Caco-2 (cell line): ENCODE results near the gene PI16. TPM values are rescaled to one million over a fixed set of nuclear protein-coding genes. Genes with fewer than 3 reads are reported as not detected.

Source experiments
- BruUV-seq: library from RNA; stranded (reverse); fragments of 400-500 nt; replicated peaks from 2 replicates; lab custom pipeline; 2021; lab: Mats Ljungman, UMichigan
- CTCF ChIA-PET: fragments of 300-600 bp; sonication (Branson Sonifier 250); formaldehyde crosslinking; loops from one replicate; lab custom pipeline; 2022; ENCODE audit warnings: antibody characterized with exemption; lab: Charles Lee
- POLR2A ChIA-PET: fragments of 300-600 bp; sonication (Branson Sonifier 250); formaldehyde crosslinking; loops from one replicate; lab custom pipeline; 2022; ENCODE audit warnings: antibody characterized with exemption; lab: Charles Lee
- DNase-seq, 2 experiments: peaks; one replicate each; pipeline versions ENCODE4 v3.0.0 to v3.0.0-alpha.2; 2020 to 2022
- H3K27me3 ChIP-seq: replicated peaks from 2 replicates; pipeline ENCODE4 v1.6.0; 2011; ENCODE audit warnings: low read length; ENCODE audit not compliant: control insufficient read depth, insufficient read depth
- H3K36me3 ChIP-seq: 2 replicates; pipeline ENCODE4 v1.5.1; 2011; ENCODE audit warnings: low read length; ENCODE audit not compliant: control insufficient read depth, insufficient read depth
- H3K4me1 ChIP-seq: fragments of 250-450 bp; sonication (Bioruptor Pico); 2 replicates; pipeline ENCODE4 v1.5.1; 2020; ENCODE audit warnings: mild to moderate bottlenecking
- H3K4me3 ChIP-seq: 2 replicates; pipeline ENCODE4 v1.5.1; 2011; ENCODE audit warnings: low read depth, mild to moderate bottlenecking, control low read depth, low read length
- H3K9me3 ChIP-seq: fragments of 250-450 bp; sonication (Bioruptor Pico); 2 replicates; pipeline ENCODE4 v1.5.1; 2020; ENCODE audit warnings: mild to moderate bottlenecking, moderate library complexity
- H3K27ac Mint-ChIP-seq: one replicate; pipeline ENCODE4 v1.8.0; 2022; ENCODE audit warnings: mixed read lengths; ENCODE audit not compliant: unreplicated experiment
- H3K27me3 Mint-ChIP-seq: one replicate; pipeline ENCODE4 v1.8.0; 2022; ENCODE audit warnings: mixed read lengths; ENCODE audit not compliant: insufficient read depth, unreplicated experiment
- H3K36me3 Mint-ChIP-seq: one replicate; pipeline ENCODE4 v1.8.0; 2022; ENCODE audit warnings: mild to moderate bottlenecking, mixed read lengths; ENCODE audit not compliant: insufficient read depth, unreplicated experiment
- H3K4me1 Mint-ChIP-seq: one replicate; pipeline ENCODE4 v1.8.0; 2022; ENCODE audit warnings: low read depth, mixed read lengths; ENCODE audit not compliant: unreplicated experiment
- H3K4me3 Mint-ChIP-seq: one replicate; pipeline ENCODE4 v1.8.0; 2022; ENCODE audit warnings: mild to moderate bottlenecking, moderate library complexity, mixed read lengths; ENCODE audit not compliant: unreplicated experiment
- H3K9me3 Mint-ChIP-seq: one replicate; pipeline ENCODE4 v1.8.0; 2022; ENCODE audit warnings: mixed read lengths; ENCODE audit not compliant: unreplicated experiment
- intact Hi-C: fragments of 100-400 bp; cut with micrococcal nuclease; formaldehyde crosslinking; loops from one replicate; pipeline ENCODE4 v1.10.0; 2022; ENCODE audit not compliant: unreplicated experiment
- total RNA-seq: library from RNA; stranded (reverse); gene quantifications from 2 replicates; pipeline ENCODE4 v1.2.3, GENCODE V29; 2022
- TF ChIP-seq, protein P1 (sequence below), 2 experiments: fragments of 200-600 bp in 1 of 2; IDR thresholded peaks; 1 replicate in 1 of 2; 2 replicates in 1 of 2; pipeline versions ENCODE4 v1.5.1 to v1.8.0; 2011 to 2022; ENCODE audit warnings: antibody characterized with exemption in 1 of 2, control low read depth in 1 of 2, inconsistent platforms in 1 of 2, low read depth in 1 of 2, low read length in 1 of 2, mild to moderate bottlenecking in 1 of 2, moderate library complexity in 1 of 2; ENCODE audit not compliant: insufficient read depth in 1 of 2, severe bottlenecking in 1 of 2, unreplicated experiment in 1 of 2

Gene PI16
- total RNA-seq, 1 experiment from 2014 or later: not detected

- no peaks in the 10 kb centered on the region; the same call in 1 of the 2 replicates for H3K27me3 ChIP-seq
- Mint-ChIP-seq H3K27ac (no peak overlapping the region), H3K9me3 (no peaks in the 10 kb centered on the region), H3K27me3 (no peaks in the 10 kb centered on the region), H3K4me1 (no peaks in the 10 kb centered on the region), H3K4me3 (no peak overlapping the region), H3K36me3 (no peaks in the 10 kb centered on the region)
- BruUV-seq: no TSS peak
- POLR2A ChIA-PET: interaction anchor here (0.6 kb wide), 1 partner anchor 19 kb away, joined by 8 read pairs; no protein-coding TSS in a partner anchor
- H3K4me1 ChIP-seq: no peaks in the 10 kb centered on the region
- H3K9me3 ChIP-seq: no peaks in the 10 kb centered on the region
- no peak for DNase-seq
- TF ChIP-seq, protein P1, sequence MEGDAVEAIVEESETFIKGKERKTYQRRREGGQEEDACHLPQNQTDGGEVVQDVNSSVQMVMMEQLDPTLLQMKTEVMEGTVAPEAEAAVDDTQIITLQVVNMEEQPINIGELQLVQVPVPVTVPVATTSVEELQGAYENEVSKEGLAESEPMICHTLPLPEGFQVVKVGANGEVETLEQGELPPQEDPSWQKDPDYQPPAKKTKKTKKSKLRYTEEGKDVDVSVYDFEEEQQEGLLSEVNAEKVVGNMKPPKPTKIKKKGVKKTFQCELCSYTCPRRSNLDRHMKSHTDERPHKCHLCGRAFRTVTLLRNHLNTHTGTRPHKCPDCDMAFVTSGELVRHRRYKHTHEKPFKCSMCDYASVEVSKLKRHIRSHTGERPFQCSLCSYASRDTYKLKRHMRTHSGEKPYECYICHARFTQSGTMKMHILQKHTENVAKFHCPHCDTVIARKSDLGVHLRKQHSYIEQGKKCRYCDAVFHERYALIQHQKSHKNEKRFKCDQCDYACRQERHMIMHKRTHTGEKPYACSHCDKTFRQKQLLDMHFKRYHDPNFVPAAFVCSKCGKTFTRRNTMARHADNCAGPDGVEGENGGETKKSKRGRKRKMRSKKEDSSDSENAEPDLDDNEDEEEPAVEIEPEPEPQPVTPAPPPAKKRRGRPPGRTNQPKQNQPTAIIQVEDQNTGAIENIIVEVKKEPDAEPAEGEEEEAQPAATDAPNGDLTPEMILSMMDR (IDR thresholded peaks at IDR 0.05; ENCODE audit: insufficient read depth in 1 of 2, low read depth in 1 of 2, low read length in 1 of 2, severe bottlenecking in 1 of 2, unreplicated experiment in 1 of 2): no peak
- H3K36me3 ChIP-seq: no peaks in the 10 kb centered on the region
- CTCF ChIA-PET: no interaction called here
- intact Hi-C loops: no loop called here
- no peak overlapping the region for H3K4me3 ChIP-seq
Observed at GRCh38 chr6:36999751-37000125, 45.2 kb downstream of the PI16 start.

- Mint-ChIP-seq H3K27me3 (no peaks in the 10 kb centered on the region), H3K36me3 (no peaks in the 10 kb centered on the region), H3K9me3 (no peaks in the 10 kb centered on the region), H3K4me1 (no peaks in the 10 kb centered on the region), H3K4me3 (no peak overlapping the region), H3K27ac (no peak overlapping the region)
- BruUV-seq: no TSS peak
- intact Hi-C loops: no loop called here
- DNase-seq: no peak
- no peaks in the 10 kb centered on the region for H3K27me3 ChIP-seq
- ChIA-PET POLR2A (no interaction called here), CTCF (interaction anchor here (0.5 kb wide), 1 partner anchor 24 kb away, joined by 4 read pairs; no protein-coding TSS in a partner anchor)
- H3K9me3 ChIP-seq: no peaks in the 10 kb centered on the region
- TF ChIP-seq, protein P1 (IDR thresholded peaks at IDR 0.05; ENCODE audit: insufficient read depth in 1 of 2, low read depth in 1 of 2, low read length in 1 of 2, severe bottlenecking in 1 of 2, unreplicated experiment in 1 of 2): no peak
- H3K4me3 ChIP-seq: no peak overlapping the region
- H3K4me1 ChIP-seq: no peaks in the 10 kb centered on the region
- no peaks in the 10 kb centered on the region for H3K36me3 ChIP-seq
Observed at GRCh38 chr6:37004044-37004980, 49.8 kb downstream of the PI16 start.

GRCh38 chr6:37005061-37005810 lies 50.7 kb downstream of the PI16 start, which contains the start of gene FGD2:
FGD2 (plus strand) TSS chr6:37005655; CDS start chr6:37005818, 163 bp downstream.
- Histone ChIP-seq H3K9me3 (no peaks in the 10 kb centered on the region), H3K4me3 (no peak within 1 kb of the TSS), H3K4me1 (no peaks in the 10 kb centered on the region), H3K36me3 (no peaks in the 10 kb centered on the region), H3K27me3 (no peaks in the 10 kb centered on the region)
- BruUV-seq: no TSS peak
- H3K27me3 Mint-ChIP-seq: no peaks in the 10 kb centered on the region
- ChIA-PET POLR2A (interaction anchor here (0.9 kb wide), 1 partner anchor 19 kb away, joined by 3 read pairs; the partner anchor contains the start of gene MTCH1), CTCF (interaction anchor here (0.6 to 1.0 kb wide), 3 partner anchors 13 to 206 kb away, joined by 3 to 4 read pairs (median 3); no protein-coding TSS in a partner anchor)
- DNase-seq: no peak
- no peak within 1 kb of the TSS for H3K27ac Mint-ChIP-seq
- intact Hi-C loops: no loop called here
- H3K9me3 Mint-ChIP-seq: no peaks in the 10 kb centered on the region
- H3K36me3 Mint-ChIP-seq: no peaks in the 10 kb centered on the region
- H3K4me3 Mint-ChIP-seq: no peak within 1 kb of the TSS
- TF ChIP-seq, protein P1 (IDR thresholded peaks at IDR 0.05; ENCODE audit: insufficient read depth in 1 of 2, low read depth in 1 of 2, low read length in 1 of 2, severe bottlenecking in 1 of 2, unreplicated experiment in 1 of 2): no peak
- H3K4me1 Mint-ChIP-seq: no peaks in the 10 kb centered on the region
